MM.1S (cell line): ENCODE data around the gene WFDC1.

Source experiments
- DNase-seq: peaks from one replicate; pipeline ENCODE4 v3.0.0-alpha.2; 2015
- H2AFZ ChIP-seq: fragments of 300-600 bp; sonication (generic); 2 replicates; pipeline ENCODE4 v1.6.0; 2016; ENCODE audit warnings: antibody characterized with exemption, low read length
- H3F3A ChIP-seq: fragments of 300-600 bp; sonication (generic); 2 replicates; pipeline ENCODE4 v1.6.1; 2016; ENCODE audit warnings: mild to moderate bottlenecking, antibody characterized with exemption, low read length, moderate library complexity, mixed read lengths; ENCODE audit not compliant: insufficient read depth
- H3K27ac ChIP-seq: fragments of 300-600 bp; sonication (generic); 2 replicates; pipeline ENCODE4 v1.5.1; 2016; ENCODE audit warnings: mild to moderate bottlenecking, low read length
- H3K27me3 ChIP-seq: fragments of 300-600 bp; sonication (generic); replicated peaks from 2 replicates; pipeline ENCODE4 v1.6.0; 2016; ENCODE audit warnings: low read length; ENCODE audit not compliant: insufficient read depth
- H3K36me3 ChIP-seq: fragments of 300-600 bp; sonication (generic); replicated peaks from 2 replicates; pipeline ENCODE4 v1.6.1; 2016; ENCODE audit warnings: mild to moderate bottlenecking, low read length, mixed read lengths; ENCODE audit not compliant: insufficient read depth
- H3K4me1 ChIP-seq: fragments of 300-600 bp; sonication (generic); 2 replicates; pipeline ENCODE4 v1.6.1; 2016; ENCODE audit warnings: low read length, mixed read lengths
- H3K4me2 ChIP-seq: fragments of 300-600 bp; sonication (generic); 2 replicates; pipeline ENCODE4 v1.6.0; 2016; ENCODE audit warnings: low read depth, low read length
- H3K4me3 ChIP-seq: fragments of 300-600 bp; sonication (generic); 2 replicates; pipeline ENCODE4 v1.5.1; 2016; ENCODE audit warnings: low read length, mixed read lengths
- H3K79me2 ChIP-seq: fragments of 300-600 bp; sonication (generic); 2 replicates; pipeline ENCODE4 v1.6.1; 2016; ENCODE audit warnings: mixed run types, low read length, mixed read lengths
- H3K9ac ChIP-seq: fragments of 300-600 bp; sonication (generic); 2 replicates; pipeline ENCODE4 v1.6.1; 2016; ENCODE audit warnings: low read length, mixed read lengths
- H3K9me2 ChIP-seq: fragments of 300-600 bp; sonication (generic); replicated peaks from 2 replicates; pipeline ENCODE4 v1.6.1; 2016; ENCODE audit warnings: mild to moderate bottlenecking, low read length, mixed read lengths; ENCODE audit not compliant: insufficient read depth
- H3K9me3 ChIP-seq: fragments of 300-600 bp; sonication (generic); replicated peaks from 2 replicates; pipeline ENCODE4 v1.6.1; 2016; ENCODE audit warnings: mild to moderate bottlenecking, low read length, mixed read lengths; ENCODE audit not compliant: insufficient read depth
- H4K20me1 ChIP-seq: fragments of 300-600 bp; sonication (generic); 2 replicates; pipeline ENCODE4 v1.6.1; 2016; ENCODE audit warnings: mild to moderate bottlenecking, low read length, moderate library complexity, mixed read lengths; ENCODE audit not compliant: insufficient read depth
- CTCF ChIP-seq: fragments of 300-600 bp; sonication (generic); IDR thresholded peaks from 2 replicates; pipeline ENCODE4 v1.5.1; 2016; ENCODE audit warnings: antibody characterized with exemption, low read length, mixed read lengths
- EZH2 ChIP-seq: fragments of 300-600 bp; sonication (generic); optimal IDR thresholded peaks from 2 replicates; pipeline ENCODE3; 2017; ENCODE audit warnings: low read depth, mild to moderate bottlenecking, antibody characterized with exemption, low read length, mixed read lengths
- EZH2phosphoT487 ChIP-seq: fragments of 300-600 bp; sonication (generic); IDR thresholded peaks from 2 replicates; pipeline ENCODE4 v1.6.1; 2018; ENCODE audit warnings: antibody characterized with exemption, low read length

Gene WFDC1

GRCh38 chr16:84326545-84326944, 31.9 kb downstream of the WFDC1 start:
- no peak overlapping the region for H3K27ac ChIP-seq
- H3K4me3 ChIP-seq, result no peak overlapping the region
- no peak overlapping the region for H2AFZ ChIP-seq
- no peaks in the 10 kb centered on the region for H3K36me3 ChIP-seq
- TF ChIP-seq EZH2phosphoT487 (no peak), EZH2 (no peak), CTCF (no peak)
- no peaks in the 10 kb centered on the region for H4K20me1 ChIP-seq
- H3K9ac ChIP-seq, result no peak overlapping the region
- no peaks in the 10 kb centered on the region for H3K79me2 ChIP-seq
- H3F3A ChIP-seq, result no peaks in the 10 kb centered on the region
- H3K9me2 ChIP-seq, result no peaks in the 10 kb centered on the region
- no peak overlapping the region for H3K4me2 ChIP-seq
- no peaks in the 10 kb centered on the region for H3K4me1 ChIP-seq
- H3K9me3 ChIP-seq, result no peaks in the 10 kb centered on the region
- H3K27me3 ChIP-seq, result peaks cover 42% of the 10 kb centered on the region
- no peak for DNase-seq

- Histone ChIP-seq H3K36me3 (no peaks in the 10 kb centered on the region), H2AFZ (no peak overlapping the region), H3K4me3 (no peak overlapping the region), H3K79me2 (no peaks in the 10 kb centered on the region), H3K9ac (no peak overlapping the region), H4K20me1 (no peaks in the 10 kb centered on the region), H3K4me1 (no peaks in the 10 kb centered on the region), H3F3A (no peaks in the 10 kb centered on the region), H3K4me2 (no peak overlapping the region), H3K9me2 (no peaks in the 10 kb centered on the region), H3K27me3 (peaks cover 31% of the 10 kb centered on the region), H3K27ac (no peak overlapping the region), H3K9me3 (no peaks in the 10 kb centered on the region)
- TF ChIP-seq EZH2phosphoT487, result no peak
- TF ChIP-seq CTCF, result no peak
- no peak for TF ChIP-seq EZH2
- no peak for DNase-seq
These were observed 33.3 kb downstream of the WFDC1 start for GRCh38 chr16:84327926-84328505.

GRCh38 chr16:84329016-84329415, 34.3 kb downstream of the WFDC1 start:
- Histone ChIP-seq H3K9ac (no peak overlapping the region), H3K4me3 (no peak overlapping the region), H3K4me2 (no peak overlapping the region), H3K36me3 (no peaks in the 10 kb centered on the region), H2AFZ (no peak overlapping the region), H3K79me2 (no peaks in the 10 kb centered on the region), H3K9me2 (no peaks in the 10 kb centered on the region), H3K4me1 (no peaks in the 10 kb centered on the region), H3F3A (no peaks in the 10 kb centered on the region), H3K27me3 (peaks cover 29% of the 10 kb centered on the region), H4K20me1 (no peaks in the 10 kb centered on the region), H3K27ac (no peak overlapping the region), H3K9me3 (no peaks in the 10 kb centered on the region)
- TF ChIP-seq CTCF (no peak), EZH2phosphoT487 (no peak), EZH2 (no peak)
- no peak for DNase-seq
